Endothelial cell of umbilical vein (primary cell): ENCODE results near the gene HAVCR1. TPM values are rescaled to one million over a fixed set of nuclear protein-coding genes. Genes with fewer than 3 reads are reported as not detected.

Source experiments
- BruUV-seq: library from RNA; stranded (reverse); fragments of 400-500 nt; replicated peaks from 2 replicates; lab custom pipeline; 2021; lab: Mats Ljungman, UMichigan
- CTCF ChIA-PET: fragments of 300-600, 350-600 bp; sonication (Branson Sonifier 250); formaldehyde crosslinking; loops from one replicate; lab custom pipeline; 2021; ENCODE audit warnings: antibody characterized with exemption, inconsistent platforms; lab: Charles Lee
- POLR2A ChIA-PET: fragments of 300-600, 350-600 bp; sonication (Branson Sonifier 250); formaldehyde crosslinking; loops from one replicate; lab custom pipeline; 2021; ENCODE audit warnings: antibody characterized with exemption, inconsistent platforms; lab: Charles Lee
- DNase-seq: peaks from one replicate; pipeline ENCODE4 v3.0.0-alpha.2; 2011; ENCODE audit warnings: low read depth, low spot score
- FAIRE-seq: peaks from 2 replicates; lab custom pipeline; 2011; peaks lifted over from hg19 to GRCh38; lab: Jason Lieb, UNC
- H2AFZ ChIP-seq: 2 replicates; pipeline ENCODE4 v1.6.0; 2012; ENCODE audit warnings: low read depth, low read length, control low read depth, inconsistent platforms
- H3K27ac ChIP-seq: 2 replicates; pipeline ENCODE4 v1.5.1; 2011; ENCODE audit warnings: low read depth, mild to moderate bottlenecking, control low read depth, low read length, moderate library complexity; ENCODE audit not compliant: insufficient read depth
- H3K27me3 ChIP-seq, 2 experiments: 2 replicates each; pipeline versions ENCODE4 v1.6.0 to v1.6.1; 2011; ENCODE audit warnings: low read length in 2 of 2, mixed read lengths in 1 of 2; ENCODE audit not compliant: control insufficient read depth in 2 of 2, insufficient read depth in 2 of 2
- H3K36me3 ChIP-seq, 2 experiments: 2 replicates in 1 of 2; 3 replicates in 1 of 2; pipeline ENCODE4 v1.5.1; 2011; ENCODE audit warnings: low read length in 2 of 2, mild to moderate bottlenecking in 1 of 2, moderate library complexity in 1 of 2; ENCODE audit not compliant: control insufficient read depth in 2 of 2, insufficient read depth in 2 of 2; ENCODE audit errors: extremely low read depth in 1 of 2
- H3K4me1 ChIP-seq: 3 replicates; pipeline ENCODE4 v1.5.1; 2011; ENCODE audit warnings: mild to moderate bottlenecking, low read length; ENCODE audit not compliant: control insufficient read depth, insufficient read depth; ENCODE audit errors: extremely low read depth
- H3K4me2 ChIP-seq: 2 replicates; pipeline ENCODE4 v1.6.1; 2011; ENCODE audit warnings: low read length, control low read depth, mixed read lengths; ENCODE audit not compliant: insufficient read depth
- H3K4me3 ChIP-seq, 3 experiments: fragments of 200-600 bp in 1 of 3; sonication (generic), shearing (Covaris generic) in 1 of 3; replicated peaks in 1 of 3; 2 replicates each; pipeline ENCODE4 v1.5.1; 2011 to 2016; ENCODE audit warnings: control low read depth in 3 of 3, low read length in 3 of 3, mild to moderate bottlenecking in 2 of 3, inconsistent platforms in 1 of 3, low read depth in 1 of 3, moderate library complexity in 1 of 3; ENCODE audit not compliant: insufficient read depth in 1 of 3
- H3K79me2 ChIP-seq: 2 replicates; pipeline ENCODE4 v1.6.0; 2012; ENCODE audit warnings: low read length, inconsistent platforms; ENCODE audit not compliant: control insufficient read depth, insufficient read depth
- H3K9ac ChIP-seq: replicated peaks from 2 replicates; pipeline ENCODE3; 2011; ENCODE audit warnings: low read length, control low read depth; ENCODE audit not compliant: insufficient read depth; ENCODE audit errors: extremely low read depth
- H3K9me1 ChIP-seq: replicated peaks from 3 replicates; pipeline ENCODE4 v1.6.0; 2011; ENCODE audit warnings: mild to moderate bottlenecking, low read length; ENCODE audit not compliant: control insufficient read depth, insufficient read depth; ENCODE audit errors: extremely low read depth
- H3K9me3 ChIP-seq: replicated peaks from 2 replicates; pipeline ENCODE4 v1.5.1; 2012; ENCODE audit warnings: low read length, inconsistent platforms; ENCODE audit not compliant: control insufficient read depth, insufficient read depth
- H4K20me1 ChIP-seq: replicated peaks from 2 replicates; pipeline ENCODE3; 2011; ENCODE audit warnings: mild to moderate bottlenecking, low read length; ENCODE audit not compliant: control insufficient read depth, insufficient read depth; ENCODE audit errors: extremely low read depth
- CTCF ChIP-seq, 2 donors: IDR thresholded peaks; 1 replicate in 1 of 2; 2 replicates in 1 of 2; pipeline ENCODE4 v1.5.1; 2011; ENCODE audit warnings: low read length in 2 of 2, mild to moderate bottlenecking in 2 of 2, moderate library complexity in 2 of 2, control low read depth in 1 of 2, inconsistent platforms in 1 of 2, low read depth in 1 of 2; ENCODE audit not compliant: insufficient read depth in 1 of 2; ENCODE audit errors: extremely low read depth in 1 of 2
- EZH2 ChIP-seq: IDR thresholded peaks from 2 replicates; pipeline ENCODE4 v1.6.1; 2012; ENCODE audit warnings: borderline replicate concordance, low read depth, mild to moderate bottlenecking, moderate library complexity, low read length, inconsistent platforms; ENCODE audit not compliant: severe bottlenecking
- FOS ChIP-seq: IDR thresholded peaks from 2 replicates; pipeline ENCODE4 v1.6.1; 2011; ENCODE audit warnings: mild to moderate bottlenecking, low read length, moderate library complexity, borderline replicate concordance; ENCODE audit not compliant: insufficient read depth
- GATA2 ChIP-seq: IDR thresholded peaks from 2 replicates; pipeline ENCODE4 v1.7.0; 2011; ENCODE audit warnings: low read depth, mild to moderate bottlenecking, moderate library complexity, mixed read lengths, low read length; ENCODE audit not compliant: insufficient read length, insufficient read depth
- JUN ChIP-seq: IDR thresholded peaks from 2 replicates; pipeline ENCODE4 v1.6.1; 2011; ENCODE audit warnings: borderline replicate concordance, low read depth; ENCODE audit not compliant: insufficient read length, insufficient read depth
- MYC ChIP-seq: IDR thresholded peaks from one replicate; pipeline ENCODE4 v1.6.1; 2011; ENCODE audit warnings: mild to moderate bottlenecking, low read depth, low read length
- POLR2A ChIP-seq: IDR thresholded peaks from 2 replicates; pipeline ENCODE4 v1.6.1; 2012; ENCODE audit warnings: low read depth, mild to moderate bottlenecking, control low read depth, low read length
- POLR2AphosphoS5 ChIP-seq: IDR thresholded peaks from 2 replicates; pipeline ENCODE4 v1.6.1; 2012; ENCODE audit warnings: low read depth, mild to moderate bottlenecking, control low read depth, low read length, moderate library complexity; ENCODE audit not compliant: insufficient read depth
- dilution Hi-C: fragments of 300-500 bp; cut with MboI; formaldehyde crosslinking; loops from one replicate; pipeline ENCODE4 v1.15.0; 2019; ENCODE audit warnings: low sequenced_read_pairs; ENCODE audit not compliant: extremely low pct_ligation_motif_present
- intact Hi-C: fragments of 100-400 bp; cut with micrococcal nuclease; formaldehyde crosslinking; loops from one replicate; pipeline ENCODE4 v1.10.0; 2022
- polyA plus RNA-seq, 4 experiments: library from polyadenylated mRNA; depleted of rRNA in 3 of 4; stranded (reverse) in 3 of 4; unstranded in 1 of 4; fragments of >200 nt; gene quantifications; 2 replicates each; pipeline versions ENCODE4 v1.2.1 to v1.2.3, GENCODE V29; 2011 to 2012; ENCODE audit warnings: missing spikeins in 1 of 4
- total RNA-seq: library from RNA; stranded (reverse); gene quantifications from 2 replicates; pipeline ENCODE4 v1.2.3, GENCODE V29; 2021
- TF ChIP-seq, protein P1 (sequence below): IDR thresholded peaks from 2 replicates; pipeline ENCODE4 v1.6.1; 2011; ENCODE audit not compliant: insufficient read depth, insufficient read length

The HAVCR1 gene
- total and polyA plus RNA-seq, 2 donors (not counting 3 experiments of a cell fraction or from before 2014, with no cell fraction given), result not detected

- TF ChIP-seq MYC (no peak), EZH2 (no peak), POLR2AphosphoS5 (no peak), FOS (no peak), POLR2A (no peak), GATA2 (no peak), JUN (no peak), CTCF (IDR thresholded peaks at IDR 0.05; ENCODE audit: extremely low read depth in 1 of 2, insufficient read depth in 1 of 2, low read depth in 1 of 2, low read length in 2 of 2) (no peak)
- TF ChIP-seq, protein P1, sequence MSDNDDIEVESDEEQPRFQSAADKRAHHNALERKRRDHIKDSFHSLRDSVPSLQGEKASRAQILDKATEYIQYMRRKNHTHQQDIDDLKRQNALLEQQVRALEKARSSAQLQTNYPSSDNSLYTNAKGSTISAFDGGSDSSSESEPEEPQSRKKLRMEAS, result no peak
These were observed 77.4 kb downstream of the HAVCR1 start for GRCh38 chr5:156981481-156981880.

More at GRCh38 chr5:156981481-156981880, 77.4 kb downstream of the HAVCR1 start:
- CTCF ChIA-PET, result no interaction called here
- Histone ChIP-seq H3K27me3 (no peaks in the 10 kb centered on the region), H2AFZ (no peak overlapping the region), H3K4me1 (no peaks in the 10 kb centered on the region), H3K9ac (no peak overlapping the region), H3K36me3 (no peaks in the 10 kb centered on the region), H3K27ac (no peak overlapping the region), H4K20me1 (no peaks in the 10 kb centered on the region), H3K9me3 (no peaks in the 10 kb centered on the region), H3K9me1 (no peaks in the 10 kb centered on the region), H3K4me3 (no peak overlapping the region), H3K4me2 (no peak overlapping the region), H3K79me2 (no peaks in the 10 kb centered on the region)
- BruUV-seq, result no TSS peak
- FAIRE-seq (no peak), DNase-seq (no peak)
- dilution Hi-C loops, result no loop called here
- intact Hi-C loops, result no loop called here
- POLR2A ChIA-PET, result no interaction called here

Other genes with a start within 250 kb of the HAVCR1 start
- gene PPP1R2B, start 208.8 kb downstream of the HAVCR1 start, total RNA-seq, result not detected in 2 replicates
- gene PPP1R2B, start 208.8 kb downstream of the HAVCR1 start, polyA plus RNA-seq, result not detected in 2 replicates
- gene TIMD4, start 95.9 kb downstream of the HAVCR1 start, total RNA-seq, result not detected in 2 replicates
- not detected in 2 replicates for gene TIMD4, start 95.9 kb downstream of the HAVCR1 start, polyA plus RNA-seq
- gene HAVCR2, start 49.9 kb upstream of the HAVCR1 start, total RNA-seq, result 0.42 TPM in 1 of 2 replicates, not detected in the other
- gene HAVCR2, start 49.9 kb upstream of the HAVCR1 start, polyA plus RNA-seq, result 0.03 TPM in 1 of 2 replicates, not detected in the other
- 7.4 and 9.2 TPM in 2 replicates for gene MED7, start 83.7 kb upstream of the HAVCR1 start, total RNA-seq
- 3.9 and 4.3 TPM in 2 replicates for gene MED7, start 83.7 kb upstream of the HAVCR1 start, polyA plus RNA-seq
- gene GARIN3, start 107.1 kb upstream of the HAVCR1 start, total RNA-seq, result not detected in 2 replicates
- not detected in 2 replicates for gene GARIN3, start 107.1 kb upstream of the HAVCR1 start, polyA plus RNA-seq
- gene ITK, start 121.7 kb upstream of the HAVCR1 start, total RNA-seq, result not detected in 2 replicates
- gene ITK, start 121.7 kb upstream of the HAVCR1 start, polyA plus RNA-seq, result not detected in 2 replicates
- 22.2 and 22.4 TPM in 2 replicates for gene CYFIP2, start 207.0 kb upstream of the HAVCR1 start, total RNA-seq
- gene CYFIP2, start 207.0 kb upstream of the HAVCR1 start, polyA plus RNA-seq, result 9.1 and 9.2 TPM in 2 replicates